SK-N-SH (cell line): ENCODE results near the gene SPIRE1. TPM values are rescaled to one million over a fixed set of nuclear protein-coding genes. Genes with fewer than 3 reads are reported as not detected.

Source experiments
- CTCF ChIA-PET: fragments of 300-600, 350-600 bp; formaldehyde crosslinking; extraction: SDS; loops from one replicate; lab custom pipeline; 2021; lab: Yijun Ruan, JAX
- POLR2A ChIA-PET: fragments of 350-600 bp; sonication (Branson Sonifier 250); formaldehyde crosslinking; extraction: SDS; loops from one replicate; lab custom pipeline; 2020; ENCODE audit warnings: antibody characterized with exemption, inconsistent platforms; lab: Yijun Ruan, JAX
- DNase-seq: peaks from one replicate; pipeline ENCODE4 v3.0.0; 2012
- H2AFZ ChIP-seq: fragments of 200-600 bp; sonication (generic); 2 replicates; pipeline ENCODE4 v1.8.1; 2016; ENCODE audit warnings: antibody characterized with exemption, mild to moderate bottlenecking, low read depth
- H3F3A ChIP-seq: fragments of 200-600 bp; sonication (generic); replicated peaks from 2 replicates; pipeline ENCODE3; 2016; ENCODE audit warnings: antibody characterized with exemption, mild to moderate bottlenecking; ENCODE audit not compliant: insufficient read depth
- H3K27ac ChIP-seq, 2 experiments: fragments of 200-500 bp in 1 of 2; fragments of 200-600 bp in 1 of 2; sonication (Bioruptor generic) in 1 of 2; sonication (generic), shearing (Covaris generic) in 1 of 2; 2 replicates each; pipeline versions ENCODE4 v1.5.1 to v1.6.1; 2014 to 2016; ENCODE audit warnings: low read depth in 2 of 2, inconsistent platforms in 1 of 2, low read length in 1 of 2, mild to moderate bottlenecking in 1 of 2, mixed read lengths in 1 of 2
- H3K27me3 ChIP-seq: fragments of 200-600 bp; sonication (generic), shearing (Covaris generic); 2 replicates; pipeline ENCODE4 v1.6.1; 2016; ENCODE audit warnings: mixed run types; ENCODE audit not compliant: insufficient read depth
- H3K36me3 ChIP-seq, 2 experiments: fragments of 200-500 bp in 1 of 2; fragments of 200-600 bp in 1 of 2; sonication (Bioruptor generic) in 1 of 2; sonication (generic) in 1 of 2; replicated peaks in 1 of 2; 2 replicates each; pipeline versions ENCODE3 to v1.5.1; 2014 to 2016; ENCODE audit warnings: low read length in 1 of 2, mild to moderate bottlenecking in 1 of 2; ENCODE audit not compliant: insufficient read depth in 2 of 2, control insufficient read depth in 1 of 2
- H3K4me1 ChIP-seq, 2 experiments: fragments of 200-500 bp in 1 of 2; fragments of 200-600 bp in 1 of 2; sonication (Bioruptor generic) in 1 of 2; sonication (generic), shearing (Covaris generic) in 1 of 2; 2 replicates each; pipeline versions ENCODE4 v1.5.1 to v1.6.1; 2014 to 2016; ENCODE audit warnings: low read depth in 1 of 2, low read length in 1 of 2, mixed run types in 1 of 2; ENCODE audit not compliant: insufficient read depth in 2 of 2, control insufficient read depth in 1 of 2
- H3K4me2 ChIP-seq: fragments of 200-600 bp; sonication (generic), shearing (Covaris generic); 2 replicates; pipeline ENCODE4 v1.6.1; 2017; ENCODE audit warnings: mixed run types
- H3K4me3 ChIP-seq, 2 experiments: fragments of 200-500 bp in 1 of 2; fragments of 200-600 bp in 1 of 2; sonication (Bioruptor generic) in 1 of 2; sonication (generic), shearing (Covaris generic) in 1 of 2; 2 replicates each; pipeline versions ENCODE4 v1.5.1 to v1.8.1; 2014 to 2016; ENCODE audit warnings: low read depth in 2 of 2, inconsistent platforms in 1 of 2, low read length in 1 of 2, mild to moderate bottlenecking in 1 of 2, mixed read lengths in 1 of 2, moderate library complexity in 1 of 2
- H3K79me2 ChIP-seq: fragments of 200-600 bp; sonication (generic); 2 replicates; pipeline ENCODE4 v1.8.1; 2017; ENCODE audit warnings: mild to moderate bottlenecking; ENCODE audit not compliant: insufficient read depth
- H3K9ac ChIP-seq: fragments of 200-600 bp; sonication (generic); 2 replicates; pipeline ENCODE4 v1.6.1; 2017; ENCODE audit warnings: mixed run types
- H3K9me2 ChIP-seq: fragments of 200-600 bp; sonication (generic); 2 replicates; pipeline ENCODE4 v1.6.1; 2017; ENCODE audit warnings: mixed run types
- H3K9me3 ChIP-seq: fragments of 200-600 bp; sonication (generic); 2 replicates; pipeline ENCODE4 v1.6.1; 2017; ENCODE audit warnings: mixed run types, mild to moderate bottlenecking, moderate library complexity
- H4K20me1 ChIP-seq: fragments of 200-600 bp; sonication (generic); 2 replicates; pipeline ENCODE4 v1.6.1; 2017; ENCODE audit warnings: mild to moderate bottlenecking, mixed run types; ENCODE audit not compliant: insufficient read depth
- CHD2 ChIP-seq: fragments of 150-350 bp; IDR thresholded peaks from 2 replicates; pipeline ENCODE4 v1.6.1; 2018; ENCODE audit warnings: low read length; ENCODE audit not compliant: partially characterized antibody
- CTCF ChIP-seq: fragments of 200-600 bp; sonication (generic); IDR thresholded peaks from 2 replicates; pipeline ENCODE4 v1.6.1; 2017; ENCODE audit warnings: antibody characterized with exemption, mild to moderate bottlenecking, moderate library complexity
- EP300 ChIP-seq, 2 experiments: IDR thresholded peaks; 2 replicates each; pipeline versions ENCODE4 v1.4.0 to v1.6.1; 2012; ENCODE audit warnings: borderline replicate concordance in 1 of 2, low read depth in 1 of 2, low read length in 1 of 2
- EZH2phosphoT487 ChIP-seq: fragments of 200-600 bp; sonication (generic); IDR thresholded peaks from 2 replicates; pipeline ENCODE4 v1.6.1; 2017; ENCODE audit warnings: low read depth, mixed run types, mild to moderate bottlenecking, antibody characterized with exemption, moderate library complexity, borderline replicate concordance
- FOSL2 ChIP-seq: IDR thresholded peaks from 2 replicates; pipeline ENCODE4 v1.4.0; 2012; ENCODE audit warnings: low read depth, mild to moderate bottlenecking, moderate library complexity, borderline replicate concordance
- FOXJ3 ChIP-seq: sonication (generic); formaldehyde crosslinking; IDR thresholded peaks from 2 replicates; pipeline ENCODE4 v1.5.1; 2020; ENCODE audit warnings: mild to moderate bottlenecking, missing genetic modification reagents
- GABPA ChIP-seq: IDR thresholded peaks from 2 replicates; pipeline ENCODE4 v1.4.0; 2012; ENCODE audit warnings: low read depth, mild to moderate bottlenecking
- GATA2 ChIP-seq: sonication (generic); formaldehyde crosslinking; IDR thresholded peaks from 2 replicates; pipeline ENCODE4 v1.5.0; 2020; ENCODE audit warnings: mild to moderate bottlenecking, missing genetic modification reagents
- IRF3 ChIP-seq: fragments of 150-350 bp; IDR thresholded peaks from 2 replicates; pipeline ENCODE4 v1.6.1; 2016; ENCODE audit warnings: mild to moderate bottlenecking, low read depth, low read length
- JUND ChIP-seq: IDR thresholded peaks from 2 replicates; pipeline ENCODE4 v1.4.0; 2012
- MAX ChIP-seq: IDR thresholded peaks from 2 replicates; pipeline ENCODE4 v1.4.0; 2012; ENCODE audit warnings: low read depth
- MXI1 ChIP-seq: IDR thresholded peaks from 2 replicates; pipeline ENCODE4 v1.6.1; 2012; ENCODE audit warnings: mild to moderate bottlenecking, low read depth, low read length, improper control_type of control experiment
- POLR2AphosphoS5 ChIP-seq: IDR thresholded peaks from 2 replicates; pipeline ENCODE4 v1.6.1; 2012; ENCODE audit warnings: low read depth, low read length
- RAD21 ChIP-seq: IDR thresholded peaks from 2 replicates; pipeline ENCODE4 v1.6.1; 2012; ENCODE audit warnings: mild to moderate bottlenecking, low read length
- RCOR1 ChIP-seq: fragments of 150-350 bp; IDR thresholded peaks from 2 replicates; pipeline ENCODE4 v1.6.1; 2017; ENCODE audit warnings: antibody characterized with exemption, low read length
- RFX5 ChIP-seq: IDR thresholded peaks from 2 replicates; pipeline ENCODE4 v1.6.1; 2012; ENCODE audit warnings: mild to moderate bottlenecking, improper control_type of control experiment, low read length
- SMC3 ChIP-seq: IDR thresholded peaks from 2 replicates; pipeline ENCODE4 v1.6.1; 2012; ENCODE audit warnings: low read depth, low read length, improper control_type of control experiment
- TCF12 ChIP-seq: IDR thresholded peaks from 2 replicates; pipeline ENCODE4 v1.4.0; 2012
- USF2 ChIP-seq: fragments of 150-350 bp; IDR thresholded peaks from 2 replicates; pipeline ENCODE4 v1.6.1; 2017; ENCODE audit warnings: antibody characterized with exemption, low read length, low read depth, borderline replicate concordance
- WGBS: methylation state at CpG from one replicate; pipeline ENCODE4 v1.1.6; 2017; ENCODE audit warnings: low lambda C conversion rate; 5-methylcytosine and 5-hydroxymethylcytosine counted together
- polyA plus RNA-seq, 3 experiments: library from polyadenylated mRNA; depleted of rRNA; stranded (reverse); fragments of >200 nt; gene quantifications; 2 replicates each; pipeline ENCODE4 v1.2.3, GENCODE V29; 2012

SPIRE1 gene
- polyA plus RNA-seq, 1 of the 3 experiments (the other 2 are of a cell fraction), result 6.7 TPM

GRCh38 chr18:12397793-12398192, 260.1 kb downstream of the SPIRE1 start:
- CTCF ChIA-PET, result interaction anchor here (1.4 kb wide), 1 partner anchor 263 kb away, joined by 4 read pairs; no protein-coding TSS in a partner anchor
- no peak for DNase-seq
- Histone ChIP-seq H3K9me2 (no peaks in the 10 kb centered on the region), H3K4me1 (no peaks in the 10 kb centered on the region), H3K27ac (no peak overlapping the region), H3K9ac (no peak overlapping the region), H2AFZ (no peak overlapping the region), H3K9me3 (no peaks in the 10 kb centered on the region), H3F3A (no peaks in the 10 kb centered on the region), H3K27me3 (no peaks in the 10 kb centered on the region), H3K79me2 (no peaks in the 10 kb centered on the region)
- TF ChIP-seq MAX (no peak), POLR2AphosphoS5 (no peak), TCF12 (no peak), FOXJ3 (no peak), MXI1 (no peak), RFX5 (no peak), GABPA (no peak), EZH2phosphoT487 (no peak), EP300 (IDR thresholded peaks at IDR 0.05; ENCODE audit: borderline replicate concordance in 1 of 2, low read depth in 1 of 2, low read length in 1 of 2) (no peak), JUND (no peak), GATA2 (CRISPR knock-in tag) (no peak), FOSL2 (no peak)
- TF ChIP-seq, all 33 proteins: peak for 0
- Histone ChIP-seq H4K20me1 (no peaks in the 10 kb centered on the region), H3K4me2 (no peak overlapping the region), H3K4me3 (no peak overlapping the region), H3K36me3 (no peaks in the 10 kb centered on the region)
- WGBS, result 87% methylated on average over 6 of the region's 6 CpGs
- POLR2A ChIA-PET, result no interaction called here

- Histone ChIP-seq H3K79me2 (no peaks in the 10 kb centered on the region), H3K27ac (no peak overlapping the region), H3K9ac (no peak overlapping the region), H3K4me3 (no peak overlapping the region), H3K36me3 (no peaks in the 10 kb centered on the region), H2AFZ (no peak overlapping the region), H3K9me3 (no peaks in the 10 kb centered on the region), H3F3A (no peaks in the 10 kb centered on the region), H3K4me2 (no peak overlapping the region), H3K4me1 (no peaks in the 10 kb centered on the region), H3K9me2 (no peaks in the 10 kb centered on the region), H4K20me1 (no peaks in the 10 kb centered on the region), H3K27me3 (no peaks in the 10 kb centered on the region)
- WGBS, result 87% methylated on average over 7 of the region's 9 CpGs
- TF ChIP-seq CHD2 (no peak), CTCF (no peak), IRF3 (no peak), POLR2AphosphoS5 (no peak), RAD21 (no peak), FOXJ3 (no peak), SMC3 (no peak), RCOR1 (no peak), USF2 (no peak), JUND (no peak)
- ChIA-PET POLR2A (no interaction called here), CTCF (interaction anchor here (1.4 kb wide), 1 partner anchor 263 kb away, joined by 4 read pairs; no protein-coding TSS in a partner anchor)
- no peak for DNase-seq
Observed at GRCh38 chr18:12397254-12397653, 260.7 kb downstream of the SPIRE1 start.
